HEK293 (cell line): ENCODE results near the gene WDR41.

Experiments
- CTCF ChIA-PET: fragments of 350-600 bp; formaldehyde crosslinking; extraction: SDS; loops from one replicate; lab custom pipeline; 2021; ENCODE audit warnings: antibody characterized with exemption; lab: Yijun Ruan, JAX
- POLR2A ChIA-PET: fragments of 300-600 bp; formaldehyde crosslinking; extraction: SDS; loops from one replicate; lab custom pipeline; 2020; ENCODE audit warnings: antibody characterized with exemption, inconsistent platforms; lab: Yijun Ruan, JAX
- H3K27ac ChIP-seq: fragments of 200-500 bp; sonication (Bioruptor generic); 2 replicates; pipeline ENCODE4 v1.5.1; 2014; ENCODE audit warnings: low read depth, low read length, control low read depth, inconsistent platforms; ENCODE audit errors: extremely low read depth
- H3K36me3 ChIP-seq, 2 experiments: fragments of 200-500 bp in 1 of 2; sonication (Bioruptor generic) in 1 of 2; 1 replicate in 1 of 2; 2 replicates in 1 of 2; pipeline ENCODE4 v1.5.1; 2014 to 2017; ENCODE audit warnings: inconsistent platforms in 2 of 2, low read length in 2 of 2; ENCODE audit not compliant: control insufficient read depth in 2 of 2, insufficient read depth in 1 of 2
- H3K4me1 ChIP-seq: fragments of 200-500 bp; sonication (Bioruptor generic); 2 replicates; pipeline ENCODE4 v1.5.1; 2014; ENCODE audit warnings: mild to moderate bottlenecking, low read length, inconsistent platforms; ENCODE audit not compliant: control insufficient read depth, insufficient read depth
- H3K4me3 ChIP-seq: 2 replicates; pipeline ENCODE4 v1.5.1; 2011; ENCODE audit warnings: low read depth, mild to moderate bottlenecking, control low read depth, low read length, moderate library complexity
- H3K9me3 ChIP-seq: fragments of 200-500 bp; sonication (Bioruptor generic); 2 replicates; pipeline ENCODE4 v1.5.1; 2014; ENCODE audit warnings: low read depth, low read length, inconsistent platforms; ENCODE audit not compliant: control insufficient read depth, insufficient read depth
- AEBP2 ChIP-seq: fragments of 450-650 bp; formaldehyde crosslinking; IDR thresholded peaks from 2 replicates; pipeline ENCODE4 v1.5.1; 2016; ENCODE audit warnings: missing biosample characterization, missing genetic modification characterization, borderline replicate concordance
- KLF17 ChIP-seq: fragments of 450-650 bp; formaldehyde crosslinking; IDR thresholded peaks from 2 replicates; pipeline ENCODE4 v1.5.1; 2016; ENCODE audit warnings: missing biosample characterization, missing genetic modification characterization
- OSR2 ChIP-seq: fragments of 450-650 bp; formaldehyde crosslinking; IDR thresholded peaks from 2 replicates; pipeline ENCODE4 v1.5.1; 2016; ENCODE audit warnings: missing biosample characterization, missing genetic modification characterization
- SCRT2 ChIP-seq: fragments of 450-650 bp; formaldehyde crosslinking; IDR thresholded peaks from 2 replicates; pipeline ENCODE4 v1.5.1; 2016; ENCODE audit warnings: missing biosample characterization, missing genetic modification characterization
- WT1 ChIP-seq: fragments of 450-650 bp; formaldehyde crosslinking; IDR thresholded peaks from 2 replicates; pipeline ENCODE4 v1.5.1; 2016; ENCODE audit warnings: missing biosample characterization, missing genetic modification characterization
- ZBTB1 ChIP-seq: fragments of 450-650 bp; formaldehyde crosslinking; IDR thresholded peaks from 2 replicates; pipeline ENCODE4 v1.5.1; 2016; ENCODE audit warnings: missing biosample characterization, missing genetic modification characterization
- ZBTB21 ChIP-seq: fragments of 450-650 bp; formaldehyde crosslinking; IDR thresholded peaks from 2 replicates; pipeline ENCODE4 v1.5.1; 2017; ENCODE audit warnings: missing biosample characterization, missing genetic modification characterization
- ZBTB8A ChIP-seq: fragments of 450-650 bp; formaldehyde crosslinking; IDR thresholded peaks from 2 replicates; pipeline ENCODE4 v1.5.1; 2016; ENCODE audit warnings: missing biosample characterization, missing genetic modification characterization
- ZFP37 ChIP-seq: fragments of 450-650 bp; formaldehyde crosslinking; IDR thresholded peaks from 2 replicates; pipeline ENCODE4 v1.5.1; 2016; ENCODE audit warnings: missing biosample characterization, missing genetic modification characterization
- ZFP69B ChIP-seq: fragments of 450-650 bp; formaldehyde crosslinking; IDR thresholded peaks from 2 replicates; pipeline ENCODE4 v1.5.1; 2016; ENCODE audit warnings: missing biosample characterization, missing genetic modification characterization
- ZNF121 ChIP-seq: fragments of 450-650 bp; formaldehyde crosslinking; IDR thresholded peaks from 2 replicates; pipeline ENCODE4 v1.5.1; 2016; ENCODE audit warnings: missing biosample characterization, missing genetic modification characterization
- ZNF133 ChIP-seq: fragments of 450-650 bp; formaldehyde crosslinking; IDR thresholded peaks from 2 replicates; pipeline ENCODE4 v1.5.1; 2016; ENCODE audit warnings: missing biosample characterization, missing genetic modification characterization
- ZNF16 ChIP-seq: fragments of 450-650 bp; formaldehyde crosslinking; IDR thresholded peaks from 2 replicates; pipeline ENCODE4 v1.5.1; 2016; ENCODE audit warnings: low read depth, missing biosample characterization, missing genetic modification characterization
- ZNF2 ChIP-seq: fragments of 450-650 bp; formaldehyde crosslinking; IDR thresholded peaks from 2 replicates; pipeline ENCODE4 v1.5.1; 2016; ENCODE audit warnings: missing biosample characterization, missing genetic modification characterization
- ZNF221 ChIP-seq: fragments of 450-650 bp; formaldehyde crosslinking; IDR thresholded peaks from 2 replicates; pipeline ENCODE4 v1.5.1; 2017; ENCODE audit warnings: missing biosample characterization, missing genetic modification characterization, borderline replicate concordance
- ZNF280D ChIP-seq: fragments of 450-650 bp; formaldehyde crosslinking; IDR thresholded peaks from 2 replicates; pipeline ENCODE4 v1.5.1; 2016; ENCODE audit warnings: missing biosample characterization, missing genetic modification characterization
- ZNF362 ChIP-seq: fragments of 450-650 bp; formaldehyde crosslinking; IDR thresholded peaks from 2 replicates; pipeline ENCODE4 v1.5.1; 2016; ENCODE audit warnings: missing biosample characterization, missing genetic modification characterization
- ZNF404 ChIP-seq: fragments of 450-650 bp; formaldehyde crosslinking; IDR thresholded peaks from 2 replicates; pipeline ENCODE4 v1.5.1; 2017; ENCODE audit warnings: missing biosample characterization, missing genetic modification characterization
- ZNF488 ChIP-seq: fragments of 450-650 bp; formaldehyde crosslinking; IDR thresholded peaks from 2 replicates; pipeline ENCODE4 v1.5.1; 2016; ENCODE audit warnings: missing biosample characterization, missing genetic modification characterization
- ZNF580 ChIP-seq: fragments of 450-650 bp; formaldehyde crosslinking; IDR thresholded peaks from 2 replicates; pipeline ENCODE4 v1.5.1; 2016; ENCODE audit warnings: missing biosample characterization, missing genetic modification characterization
- ZNF623 ChIP-seq: fragments of 450-650 bp; formaldehyde crosslinking; IDR thresholded peaks from 2 replicates; pipeline ENCODE4 v1.5.1; 2016; ENCODE audit warnings: missing biosample characterization, missing genetic modification characterization
- ZNF664 ChIP-seq: fragments of 450-650 bp; formaldehyde crosslinking; IDR thresholded peaks from 2 replicates; pipeline ENCODE4 v1.5.1; 2016; ENCODE audit warnings: missing biosample characterization, missing genetic modification characterization

Gene WDR41

GRCh38 chr5:77463905-77464304, 28.2 kb downstream of the WDR41 start:
- ChIA-PET CTCF (no interaction called here), POLR2A (interaction anchor here (0.7 kb wide), 1 partner anchor 154 kb away, joined by 7 read pairs; no protein-coding TSS in a partner anchor)
- H3K27ac ChIP-seq: no peak overlapping the region
- no peaks in the 10 kb centered on the region for H3K9me3 ChIP-seq
- H3K36me3 ChIP-seq: no peaks in the 10 kb centered on the region
- H3K4me1 ChIP-seq: no peaks in the 10 kb centered on the region
- no peak overlapping the region for H3K4me3 ChIP-seq
- TF ChIP-seq ZNF121 (no peak), ZFP69B (tag by site-specific recombination) (no peak), ZNF362 (peak; percentile 48; the same call in 1 of the 2 replicates), ZBTB21 (no peak), AEBP2 (tag by site-specific recombination) (no peak), ZNF2 (no peak)

GRCh38 chr5:77461287-77461686, 30.8 kb downstream of the WDR41 start:
- POLR2A ChIA-PET: interaction anchor here (0.6 kb wide), 1 partner anchor 611 kb away, joined by 7 read pairs; no protein-coding TSS in a partner anchor
- H3K9me3 ChIP-seq: no peaks in the 10 kb centered on the region
- no peaks in the 10 kb centered on the region for H3K4me1 ChIP-seq
- CTCF ChIA-PET: interaction anchor here (1.0 kb wide), 1 partner anchor 11 kb away, joined by 3 read pairs; no protein-coding TSS in a partner anchor
- no peak overlapping the region for H3K27ac ChIP-seq
- H3K4me3 ChIP-seq: no peak overlapping the region
- no peak for TF ChIP-seq ZNF221 (tag by site-specific recombination)
- TF ChIP-seq ZNF133 (tag by site-specific recombination): no peak
- TF ChIP-seq ZBTB21: no peak
- TF ChIP-seq ZFP37: no peak
- TF ChIP-seq ZBTB1: no peak
- TF ChIP-seq SCRT2 (tag by site-specific recombination): no peak
- no peak for TF ChIP-seq ZNF623 (tag by site-specific recombination)
- no peak for TF ChIP-seq ZNF488 (tag by site-specific recombination)
- no peak for TF ChIP-seq ZBTB8A (tag by site-specific recombination)
- no peak for TF ChIP-seq ZNF280D (tag by site-specific recombination)
- no peak for TF ChIP-seq ZNF664 (tag by site-specific recombination)
- TF ChIP-seq WT1 (tag by site-specific recombination): no peak
- TF ChIP-seq ZNF404 (tag by site-specific recombination): no peak
- no peak for TF ChIP-seq AEBP2 (tag by site-specific recombination)
- TF ChIP-seq KLF17 (tag by site-specific recombination): no peak
- TF ChIP-seq ZNF16 (tag by site-specific recombination): no peak
- TF ChIP-seq OSR2: no peak
- no peak for TF ChIP-seq ZNF580
- H3K36me3 ChIP-seq: no peaks in the 10 kb centered on the region
